Stimulated activated CD4-positive, alpha-beta T cell treated with anti-CD3 and anti-CD28 coated beads, Interleukin-2, amount 100 ng/mL, for 48 hours (primary cell): ENCODE data around the gene FKBP15.
"Not testable (repeated sequence)": the region's sequence is repeated elsewhere in the genome, so short reads cannot be mapped to it uniquely, and the experiment has no call there.

Experiments
- DNase-seq, 2 donors: peaks; one replicate each; pipeline ENCODE4 v3.0.0-alpha.2; 2020

FKBP15 gene

GRCh38 chr9:113221003-113221799 lies at the start of gene FKBP15, which contains the start of gene SLC31A1:
FKBP15 (minus strand) TSS chr9:113221277; CDS start chr9:113221243, 34 bp downstream.
SLC31A1 (plus strand) TSS chr9:113221544; CDS start chr9:113256149, 34,605 bp downstream.
- peak; percentile 95 to 96 for DNase-seq

- DNase-seq, result no peak
Observed at GRCh38 chr9:113269871-113270270, 48.8 kb upstream of the FKBP15 start.

GRCh38 chr9:113269355-113269754 lies 48.3 kb upstream of the FKBP15 start:
- no peak for DNase-seq

- no peak for DNase-seq
Observed at GRCh38 chr9:113267911-113268566, 47.0 kb upstream of the FKBP15 start.

- no peak for DNase-seq
Observed at GRCh38 chr9:113266174-113266573, 45.1 kb upstream of the FKBP15 start.

- DNase-seq, result no peak
Observed at GRCh38 chr9:113261917-113262671, 41.0 kb upstream of the FKBP15 start.

- no peak for DNase-seq
Observed at GRCh38 chr9:113258282-113258681, 37.2 kb upstream of the FKBP15 start.

- DNase-seq, result no peak
Observed at GRCh38 chr9:113257863-113258262, 36.8 kb upstream of the FKBP15 start.

- DNase-seq, result no peak
Observed at GRCh38 chr9:113255438-113255837, 34.4 kb upstream of the FKBP15 start.

GRCh38 chr9:113254991-113255390 lies 33.9 kb upstream of the FKBP15 start:
- DNase-seq, result no peak

GRCh38 chr9:113250807-113251206 lies 29.7 kb upstream of the FKBP15 start:
- no peak for DNase-seq

- DNase-seq, result not testable (repeated sequence)
Observed at GRCh38 chr9:113249661-113250060, 28.6 kb upstream of the FKBP15 start.

GRCh38 chr9:113247640-113248039 lies 26.6 kb upstream of the FKBP15 start:
- no peak for DNase-seq

- no peak for DNase-seq
Observed at GRCh38 chr9:113246928-113247327, 25.9 kb upstream of the FKBP15 start.

GRCh38 chr9:113245894-113246293 lies 24.8 kb upstream of the FKBP15 start:
- DNase-seq, result no peak

GRCh38 chr9:113244556-113244955 lies 23.5 kb upstream of the FKBP15 start:
- DNase-seq, result no peak

GRCh38 chr9:113241161-113241560 lies 20.1 kb upstream of the FKBP15 start:
- no peak for DNase-seq

GRCh38 chr9:113238859-113239232 lies 17.8 kb upstream of the FKBP15 start:
- no peak for DNase-seq

- no peak for DNase-seq
Observed at GRCh38 chr9:113238202-113238858, 17.3 kb upstream of the FKBP15 start.

GRCh38 chr9:113237026-113237425 lies 15.9 kb upstream of the FKBP15 start:
- DNase-seq, result no peak

GRCh38 chr9:113235701-113236255 lies 14.7 kb upstream of the FKBP15 start:
- not testable (repeated sequence) for DNase-seq

- no peak for DNase-seq
Observed at GRCh38 chr9:113231701-113232100, 10.6 kb upstream of the FKBP15 start.
